ENCODE measurements around the gene SORCS2. TPM values are rescaled to one million over a fixed set of nuclear protein-coding genes. Genes with fewer than 3 reads are reported as not detected.

SORCS2 gene
- polyA plus RNA-seq, 1 donor from 2014 or later: 1.0 TPM

GRCh38 chr4:7652006-7652405 is 459.7 kb downstream of the SORCS2 start:
- Histone ChIP-seq H3K4me3 (ENCODE audit: low read length) (no peak overlapping the region), H3K9me3 (ENCODE audit: low read length) (no peaks in the 10 kb centered on the region), H3K79me2 (replicated peaks; ENCODE audit: insufficient read depth, low read length) (no peaks in the 10 kb centered on the region), H4K20me1 (ENCODE audit: insufficient read depth) (no peaks in the 10 kb centered on the region), H3K27me3 (ENCODE audit: insufficient read depth, low read depth, low read length) (no peaks in the 10 kb centered on the region), H3K9ac (ENCODE audit: low read length) (no peak overlapping the region), H2AFZ (ENCODE audit: low read depth, low read length) (no peak overlapping the region), H3K36me3 (ENCODE audit: insufficient read depth, low read length) (no peaks in the 10 kb centered on the region), H3K9me2 (ENCODE audit: insufficient read depth, low read length) (no peaks in the 10 kb centered on the region), H3K4me2 (ENCODE audit: low read length) (no peak overlapping the region), H3F3A (ENCODE audit: insufficient read depth, low read length, poor library complexity, severe bottlenecking) (peaks cover 3% of the 10 kb centered on the region), H3K27ac (ENCODE audit: low read length) (no peak overlapping the region)
- TF ChIP-seq SMC3 (conservative IDR thresholded peaks at IDR 0.05; ENCODE audit: poor library complexity): no peak

GRCh38 chr4:7652451-7652881 is 460.1 kb downstream of the SORCS2 start:
- H2AFZ ChIP-seq (ENCODE audit: low read depth, low read length): no peak overlapping the region
- H3K27me3 ChIP-seq (ENCODE audit: insufficient read depth, low read depth, low read length): no peaks in the 10 kb centered on the region
- H3K9me3 ChIP-seq (ENCODE audit: low read length): no peaks in the 10 kb centered on the region
- no peaks in the 10 kb centered on the region for H4K20me1 ChIP-seq (ENCODE audit: insufficient read depth)
- H3K4me3 ChIP-seq (ENCODE audit: low read length): no peak overlapping the region
- no peaks in the 10 kb centered on the region for H3K9me2 ChIP-seq (ENCODE audit: insufficient read depth, low read length)
- no peak overlapping the region for H3K9ac ChIP-seq (ENCODE audit: low read length)
- TF ChIP-seq EP300 (conservative IDR thresholded peaks at IDR 0.05; ENCODE audit: poor library complexity, severe bottlenecking) (no peak), CTCF (IDR thresholded peaks at IDR 0.05; ENCODE audit: poor library complexity, severe bottlenecking) (no peak), REST (IDR thresholded peaks at IDR 0.05; ENCODE audit: borderline replicate concordance) (no peak), MXI1 (conservative IDR thresholded peaks at IDR 0.05; ENCODE audit: poor library complexity, severe bottlenecking) (no peak), SMC3 (conservative IDR thresholded peaks at IDR 0.05; ENCODE audit: poor library complexity) (no peak), TAF1 (IDR thresholded peaks at IDR 0.05; ENCODE audit: low read depth) (no peak), RAD21 (conservative IDR thresholded peaks at IDR 0.05) (no peak), EZH2 (IDR thresholded peaks at IDR 0.05; ENCODE audit: borderline replicate concordance, insufficient read depth, low read length, poor library complexity, severe bottlenecking) (no peak), POLR2AphosphoS5 (IDR thresholded peaks at IDR 0.05) (no peak)
- H3F3A ChIP-seq (ENCODE audit: insufficient read depth, low read length, poor library complexity, severe bottlenecking): peaks cover 3% of the 10 kb centered on the region
- no peak overlapping the region for H3K27ac ChIP-seq (ENCODE audit: low read length)
- no peaks in the 10 kb centered on the region for H3K36me3 ChIP-seq (ENCODE audit: insufficient read depth, low read length)
- no peak overlapping the region for H3K4me2 ChIP-seq (ENCODE audit: low read length)
- H3K79me2 ChIP-seq (replicated peaks; ENCODE audit: insufficient read depth, low read length): no peaks in the 10 kb centered on the region

GRCh38 chr4:7652906-7653305 is 460.6 kb downstream of the SORCS2 start:
- Histone ChIP-seq H2AFZ (ENCODE audit: low read depth, low read length) (no peak overlapping the region), H3K9ac (ENCODE audit: low read length) (no peak overlapping the region), H3K79me2 (replicated peaks; ENCODE audit: insufficient read depth, low read length) (no peaks in the 10 kb centered on the region), H3K36me3 (ENCODE audit: insufficient read depth, low read length) (no peaks in the 10 kb centered on the region), H3K27me3 (ENCODE audit: insufficient read depth, low read depth, low read length) (no peaks in the 10 kb centered on the region), H3K9me3 (ENCODE audit: low read length) (no peaks in the 10 kb centered on the region), H3K4me3 (ENCODE audit: low read length) (no peak overlapping the region), H3K4me2 (ENCODE audit: low read length) (no peak overlapping the region), H3F3A (ENCODE audit: insufficient read depth, low read length, poor library complexity, severe bottlenecking) (peaks cover 3% of the 10 kb centered on the region), H3K9me2 (ENCODE audit: insufficient read depth, low read length) (no peaks in the 10 kb centered on the region), H3K27ac (ENCODE audit: low read length) (no peak overlapping the region), H4K20me1 (ENCODE audit: insufficient read depth) (no peaks in the 10 kb centered on the region)
- TF ChIP-seq EZH2 (IDR thresholded peaks at IDR 0.05; ENCODE audit: borderline replicate concordance, insufficient read depth, low read length, poor library complexity, severe bottlenecking): no peak
- no peak for TF ChIP-seq TAF1 (IDR thresholded peaks at IDR 0.05; ENCODE audit: low read depth)
- TF ChIP-seq REST (IDR thresholded peaks at IDR 0.05; ENCODE audit: borderline replicate concordance): no peak
- TF ChIP-seq SMC3 (conservative IDR thresholded peaks at IDR 0.05; ENCODE audit: poor library complexity): no peak
- no peak for TF ChIP-seq RAD21 (conservative IDR thresholded peaks at IDR 0.05)
- no peak for TF ChIP-seq MXI1 (conservative IDR thresholded peaks at IDR 0.05; ENCODE audit: poor library complexity, severe bottlenecking)
- TF ChIP-seq EP300 (conservative IDR thresholded peaks at IDR 0.05; ENCODE audit: poor library complexity, severe bottlenecking): no peak
- no peak for TF ChIP-seq CTCF (IDR thresholded peaks at IDR 0.05; ENCODE audit: poor library complexity, severe bottlenecking)
- TF ChIP-seq POLR2AphosphoS5 (IDR thresholded peaks at IDR 0.05): no peak

Measured in neural cell (in vitro differentiated cells).